Panc1 (cell line): ENCODE results near the gene CCDC158. TPM values are rescaled to one million over a fixed set of nuclear protein-coding genes. Genes with fewer than 3 reads are reported as not detected.

Experiments
- ATAC-seq: fragments of 200-7000 bp; cut with Tn5 transposase; 2 replicates; pipeline ENCODE4 v1.9.1; 2020; ENCODE audit warnings: mild to moderate bottlenecking, moderate library complexity
- BruUV-seq: library from RNA; stranded (reverse); fragments of 400-500 nt; replicated peaks from 2 replicates; lab custom pipeline; 2021; lab: Mats Ljungman, UMichigan
- CTCF ChIA-PET: fragments of 300-600 bp; sonication (Branson Sonifier 250); formaldehyde crosslinking; loops from one replicate; lab custom pipeline; 2022; ENCODE audit warnings: antibody characterized with exemption; lab: Charles Lee
- POLR2A ChIA-PET: fragments of 300-600 bp; sonication (Branson Sonifier 250); formaldehyde crosslinking; loops from one replicate; lab custom pipeline; 2022; ENCODE audit warnings: antibody characterized with exemption; lab: Charles Lee
- DNase-seq: peaks from one replicate; pipeline ENCODE4 v3.0.0-alpha.2; 2010; ENCODE audit warnings: low read depth, low spot score
- H3K27ac ChIP-seq: 2 replicates; pipeline ENCODE4 v1.5.1; 2011; ENCODE audit warnings: mild to moderate bottlenecking, low read length, inconsistent platforms
- H3K27me3 ChIP-seq: fragments of 200-500 bp; sonication (Bioruptor generic); 2 replicates; pipeline ENCODE4 v1.6.0; 2014; ENCODE audit warnings: low read length, inconsistent platforms; ENCODE audit not compliant: control insufficient read depth, insufficient read depth
- H3K36me3 ChIP-seq: fragments of 200-500 bp; sonication (Bioruptor generic); 2 replicates; pipeline ENCODE4 v1.5.1; 2014; ENCODE audit warnings: inconsistent platforms, mild to moderate bottlenecking, low read length, moderate library complexity; ENCODE audit not compliant: control insufficient read depth, insufficient read depth
- H3K4me1 ChIP-seq: 2 replicates; pipeline ENCODE4 v1.5.1; 2011; ENCODE audit warnings: inconsistent platforms, mild to moderate bottlenecking, low read length, moderate library complexity; ENCODE audit not compliant: control insufficient read depth, insufficient read depth
- H3K4me3 ChIP-seq, 2 experiments: 2 replicates each; pipeline ENCODE4 v1.5.1; 2011 to 2012; ENCODE audit warnings: low read depth in 2 of 2, low read length in 2 of 2, mild to moderate bottlenecking in 2 of 2, inconsistent platforms in 1 of 2, moderate library complexity in 1 of 2
- H3K9me3 ChIP-seq: fragments of 200-500 bp; sonication (Bioruptor generic); 2 replicates; pipeline ENCODE4 v1.5.1; 2014; ENCODE audit warnings: low read depth, mild to moderate bottlenecking, inconsistent platforms, low read length, moderate library complexity; ENCODE audit not compliant: control insufficient read depth, insufficient read depth
- POLR2AphosphoS5 ChIP-seq: IDR thresholded peaks from 2 replicates; pipeline ENCODE4 v1.6.1; 2012; ENCODE audit warnings: mild to moderate bottlenecking, low read depth, low read length, moderate library complexity
- REST ChIP-seq, 2 experiments: IDR thresholded peaks; 2 replicates each; pipeline ENCODE4 v1.6.1; 2011 to 2012; ENCODE audit warnings: low read depth in 2 of 2, control low read depth in 1 of 2, low read length in 1 of 2, mild to moderate bottlenecking in 1 of 2, moderate library complexity in 1 of 2; ENCODE audit not compliant: insufficient read depth in 1 of 2
- SIN3A ChIP-seq: IDR thresholded peaks from 2 replicates; pipeline ENCODE4 v1.6.1; 2012; ENCODE audit warnings: low read depth, mild to moderate bottlenecking, low read length, moderate library complexity, borderline replicate concordance; ENCODE audit not compliant: insufficient read depth
- TCF7L2 ChIP-seq: IDR thresholded peaks from 2 replicates; pipeline ENCODE4 v1.6.1; 2011; ENCODE audit warnings: mild to moderate bottlenecking, low read depth, low read length, inconsistent platforms
- in situ Hi-C: cut with HindIII; loops from 2 replicates; pipeline ENCODE4 v1.10.0; 2016; ENCODE audit warnings: low sequenced_read_pairs, low pct_unique_long_range_greater_than_20kb
- intact Hi-C: fragments of 100-400 bp; cut with micrococcal nuclease; formaldehyde crosslinking; loops from one replicate; pipeline ENCODE4 v1.10.0; 2022; ENCODE audit not compliant: unreplicated experiment
- total RNA-seq: library from RNA; stranded (reverse); gene quantifications from one replicate; pipeline ENCODE4 v1.2.1, GENCODE V29; 2021; ENCODE audit not compliant: unreplicated experiment
- TF ChIP-seq, protein P1 (sequence below): fragments of 450-650 bp; IDR thresholded peaks from 2 replicates; pipeline ENCODE4 v1.5.1; 2017; ENCODE audit warnings: mild to moderate bottlenecking

The CCDC158 gene
- total RNA-seq, 1 experiment from 2014 or later: 0.28 TPM

- POLR2A ChIA-PET: no interaction called here
- DNase-seq: no peak
- no TSS peak for BruUV-seq
- TF ChIP-seq SIN3A: no peak
- TF ChIP-seq TCF7L2: no peak
- TF ChIP-seq POLR2AphosphoS5: no peak
- TF ChIP-seq, protein P1, sequence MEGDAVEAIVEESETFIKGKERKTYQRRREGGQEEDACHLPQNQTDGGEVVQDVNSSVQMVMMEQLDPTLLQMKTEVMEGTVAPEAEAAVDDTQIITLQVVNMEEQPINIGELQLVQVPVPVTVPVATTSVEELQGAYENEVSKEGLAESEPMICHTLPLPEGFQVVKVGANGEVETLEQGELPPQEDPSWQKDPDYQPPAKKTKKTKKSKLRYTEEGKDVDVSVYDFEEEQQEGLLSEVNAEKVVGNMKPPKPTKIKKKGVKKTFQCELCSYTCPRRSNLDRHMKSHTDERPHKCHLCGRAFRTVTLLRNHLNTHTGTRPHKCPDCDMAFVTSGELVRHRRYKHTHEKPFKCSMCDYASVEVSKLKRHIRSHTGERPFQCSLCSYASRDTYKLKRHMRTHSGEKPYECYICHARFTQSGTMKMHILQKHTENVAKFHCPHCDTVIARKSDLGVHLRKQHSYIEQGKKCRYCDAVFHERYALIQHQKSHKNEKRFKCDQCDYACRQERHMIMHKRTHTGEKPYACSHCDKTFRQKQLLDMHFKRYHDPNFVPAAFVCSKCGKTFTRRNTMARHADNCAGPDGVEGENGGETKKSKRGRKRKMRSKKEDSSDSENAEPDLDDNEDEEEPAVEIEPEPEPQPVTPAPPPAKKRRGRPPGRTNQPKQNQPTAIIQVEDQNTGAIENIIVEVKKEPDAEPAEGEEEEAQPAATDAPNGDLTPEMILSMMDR: no peak
- no peak for TF ChIP-seq REST (IDR thresholded peaks at IDR 0.05; ENCODE audit: insufficient read depth in 1 of 2, low read depth in 2 of 2, low read length in 1 of 2)
- Histone ChIP-seq H3K9me3 (no peaks in the 10 kb centered on the region), H3K27me3 (no peaks in the 10 kb centered on the region), H3K4me3 (no peak overlapping the region), H3K36me3 (no peaks in the 10 kb centered on the region), H3K4me1 (no peaks in the 10 kb centered on the region), H3K27ac (no peak overlapping the region)
- CTCF ChIA-PET: no interaction called here
- intact Hi-C loops (no loop called here), in situ Hi-C loops (no loop called here)
- no peak for ATAC-seq
Observed at GRCh38 chr4:76470064-76470463, 49.1 kb upstream of the CCDC158 start.

DNA sequence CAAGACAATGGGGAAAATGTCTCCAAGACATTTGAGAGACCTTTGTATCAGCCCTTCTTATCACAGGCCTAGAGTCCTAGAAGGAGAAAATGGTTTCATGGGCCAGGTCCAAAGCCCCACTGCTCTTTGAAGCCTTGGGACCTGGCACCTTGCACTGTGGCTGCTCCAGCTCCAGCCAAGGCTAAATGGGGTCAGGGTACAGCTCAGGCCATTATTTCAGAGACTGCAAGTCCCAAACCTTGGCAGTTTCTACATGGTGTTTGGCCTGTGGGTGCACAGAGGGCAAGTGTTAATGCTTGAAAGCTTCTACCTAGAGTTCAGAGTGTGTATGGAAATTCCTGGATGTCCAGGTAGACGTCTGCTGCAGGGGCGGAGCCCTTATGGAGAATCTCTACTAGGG, 42.6 kb upstream of the CCDC158 start:
- ChIA-PET CTCF (no interaction called here), POLR2A (no interaction called here)
- ATAC-seq: no peak
- Histone ChIP-seq H3K4me1 (no peaks in the 10 kb centered on the region), H3K4me3 (no peak overlapping the region), H3K9me3 (no peaks in the 10 kb centered on the region), H3K27ac (no peak overlapping the region), H3K27me3 (no peaks in the 10 kb centered on the region), H3K36me3 (no peaks in the 10 kb centered on the region)
- in situ Hi-C loops: no loop called here
- no peak for DNase-seq
- TF ChIP-seq TCF7L2 (no peak), SIN3A (no peak), REST (IDR thresholded peaks at IDR 0.05; ENCODE audit: insufficient read depth in 1 of 2, low read depth in 2 of 2, low read length in 1 of 2) (no peak), POLR2AphosphoS5 (no peak)
- TF ChIP-seq, protein P1: no peak
- no TSS peak for BruUV-seq
- intact Hi-C loops: no loop called here
